ENCODE data around the gene RREB1.
A peak's percentile ranks its signal among the peaks of the same experiment; 100 is the strongest.

The RREB1 gene

GRCh38 chr6:7077856-7078255, 29.9 kb upstream of the RREB1 start:
- POLR2A ChIA-PET: no interaction called here
- DNase-seq (ENCODE audit: low read depth, low spot score): no peak
- TF ChIP-seq, protein P1, sequence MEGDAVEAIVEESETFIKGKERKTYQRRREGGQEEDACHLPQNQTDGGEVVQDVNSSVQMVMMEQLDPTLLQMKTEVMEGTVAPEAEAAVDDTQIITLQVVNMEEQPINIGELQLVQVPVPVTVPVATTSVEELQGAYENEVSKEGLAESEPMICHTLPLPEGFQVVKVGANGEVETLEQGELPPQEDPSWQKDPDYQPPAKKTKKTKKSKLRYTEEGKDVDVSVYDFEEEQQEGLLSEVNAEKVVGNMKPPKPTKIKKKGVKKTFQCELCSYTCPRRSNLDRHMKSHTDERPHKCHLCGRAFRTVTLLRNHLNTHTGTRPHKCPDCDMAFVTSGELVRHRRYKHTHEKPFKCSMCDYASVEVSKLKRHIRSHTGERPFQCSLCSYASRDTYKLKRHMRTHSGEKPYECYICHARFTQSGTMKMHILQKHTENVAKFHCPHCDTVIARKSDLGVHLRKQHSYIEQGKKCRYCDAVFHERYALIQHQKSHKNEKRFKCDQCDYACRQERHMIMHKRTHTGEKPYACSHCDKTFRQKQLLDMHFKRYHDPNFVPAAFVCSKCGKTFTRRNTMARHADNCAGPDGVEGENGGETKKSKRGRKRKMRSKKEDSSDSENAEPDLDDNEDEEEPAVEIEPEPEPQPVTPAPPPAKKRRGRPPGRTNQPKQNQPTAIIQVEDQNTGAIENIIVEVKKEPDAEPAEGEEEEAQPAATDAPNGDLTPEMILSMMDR (IDR thresholded peaks at IDR 0.05; ENCODE audit: insufficient read depth, low read length, missing control alignments): no peak
- CTCF ChIA-PET: no interaction called here
- no peak overlapping the region for H3K4me3 ChIP-seq (ENCODE audit: low read depth, low read length)

GRCh38 chr6:7078856-7079255, 28.9 kb upstream of the RREB1 start:
- DNase-seq (ENCODE audit: low read depth, low spot score): no peak
- TF ChIP-seq, protein P1 (IDR thresholded peaks at IDR 0.05; ENCODE audit: insufficient read depth, low read length, missing control alignments): no peak
- ChIA-PET CTCF (no interaction called here), POLR2A (interaction anchor here (0.8 kb wide), 1 partner anchor 94 kb away, joined by 3 read pairs; no protein-coding TSS in a partner anchor)
- H3K4me3 ChIP-seq (ENCODE audit: low read depth, low read length): no peak overlapping the region

DNA sequence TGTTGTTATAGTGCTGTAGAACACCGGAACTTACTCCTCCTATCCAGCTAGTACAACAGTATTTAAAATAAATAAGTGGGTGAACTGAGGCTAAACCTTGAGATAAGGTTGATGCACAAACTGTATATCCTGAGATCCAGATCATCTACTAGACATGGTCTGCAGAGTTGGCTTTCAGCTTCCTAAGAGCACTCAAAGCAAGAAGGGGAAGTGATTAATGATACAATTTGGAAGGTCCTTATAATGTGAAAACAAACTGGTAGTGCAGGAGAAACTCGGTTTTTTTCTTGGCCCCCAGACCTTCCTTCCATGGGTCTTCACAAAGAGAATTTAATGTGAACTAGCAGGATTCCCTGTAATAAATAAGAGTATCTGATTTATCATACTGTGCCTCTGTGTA, 27.4 kb upstream of the RREB1 start:
- no peak for DNase-seq (ENCODE audit: low read depth, low spot score)
- no peak overlapping the region for H3K4me3 ChIP-seq (ENCODE audit: low read depth, low read length)
- TF ChIP-seq, protein P1 (IDR thresholded peaks at IDR 0.05; ENCODE audit: insufficient read depth, low read length, missing control alignments): no peak
- ChIA-PET POLR2A (no interaction called here), CTCF (no interaction called here)

- TF ChIP-seq, protein P1 (IDR thresholded peaks at IDR 0.05; ENCODE audit: insufficient read depth, low read length, missing control alignments): no peak
- ChIA-PET CTCF (interaction anchor here (0.6 to 2.2 kb wide), 5 partner anchors 36 to 362 kb away, joined by 3 to 8 read pairs (median 3); no protein-coding TSS in a partner anchor), POLR2A (no interaction called here)
- no peak for DNase-seq (ENCODE audit: low read depth, low spot score)
- no peak overlapping the region for H3K4me3 ChIP-seq (ENCODE audit: low read depth, low read length)
These were observed 21.9 kb upstream of the RREB1 start for GRCh38 chr6:7085911-7086310.

DNA sequence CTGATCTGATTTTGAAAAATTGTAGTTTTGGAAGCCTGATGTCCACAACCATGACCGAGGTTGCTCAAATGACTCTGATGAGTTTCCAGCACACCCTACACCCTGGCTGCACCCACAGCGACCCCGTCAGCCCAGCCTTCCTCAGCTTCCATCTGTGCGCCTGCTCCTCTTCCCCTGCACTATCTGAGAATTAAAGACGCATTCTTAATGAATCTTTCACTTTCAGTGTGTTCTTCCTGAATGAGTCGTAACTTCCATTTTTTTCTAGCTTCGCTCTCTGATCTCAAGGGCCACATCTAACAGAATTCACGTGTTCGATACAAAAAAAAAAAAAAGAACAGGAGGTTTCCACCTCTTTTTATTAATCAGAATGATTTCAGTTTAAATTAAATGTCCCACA, 21.3 kb upstream of the RREB1 start:
- TF ChIP-seq, protein P1 (IDR thresholded peaks at IDR 0.05; ENCODE audit: insufficient read depth, low read length, missing control alignments): peak; percentile 16
- ChIA-PET CTCF (interaction anchor here (0.7 to 2.3 kb wide), 11 partner anchors 9 to 362 kb away, joined by 3 to 8 read pairs (median 3); no protein-coding TSS in a partner anchor), POLR2A (no interaction called here)
- H3K4me3 ChIP-seq (ENCODE audit: low read depth, low read length): peak overlapping the region; percentile 43
- DNase-seq (ENCODE audit: low read depth, low spot score): no peak

GRCh38 chr6:7087066-7087465, 20.7 kb upstream of the RREB1 start:
- peak overlapping the region; percentile 43 for H3K4me3 ChIP-seq (ENCODE audit: low read depth, low read length)
- ChIA-PET POLR2A (interaction anchor here (0.6 kb wide), 1 partner anchor 461 kb away, joined by 3 read pairs; no protein-coding TSS in a partner anchor), CTCF (interaction anchor here (0.8 to 2.3 kb wide), 13 partner anchors 9 to 410 kb away, joined by 3 to 8 read pairs (median 4); no protein-coding TSS in a partner anchor)
- TF ChIP-seq, protein P1 (IDR thresholded peaks at IDR 0.05; ENCODE audit: insufficient read depth, low read length, missing control alignments): peak; percentile 3
- no peak for DNase-seq (ENCODE audit: low read depth, low spot score)

Data from AG04449 (cell line).